HG02610 (cell line): ENCODE results near the gene KCNT1.

Source experiments
- ATAC-seq: cut with Tn5 transposase; IDR thresholded peaks from one replicate; pipeline ENCODE4 v1.9.1; 2021; ENCODE audit warnings: mild to moderate bottlenecking, moderate library complexity; ENCODE audit not compliant: unreplicated experiment

Gene KCNT1

DNA sequence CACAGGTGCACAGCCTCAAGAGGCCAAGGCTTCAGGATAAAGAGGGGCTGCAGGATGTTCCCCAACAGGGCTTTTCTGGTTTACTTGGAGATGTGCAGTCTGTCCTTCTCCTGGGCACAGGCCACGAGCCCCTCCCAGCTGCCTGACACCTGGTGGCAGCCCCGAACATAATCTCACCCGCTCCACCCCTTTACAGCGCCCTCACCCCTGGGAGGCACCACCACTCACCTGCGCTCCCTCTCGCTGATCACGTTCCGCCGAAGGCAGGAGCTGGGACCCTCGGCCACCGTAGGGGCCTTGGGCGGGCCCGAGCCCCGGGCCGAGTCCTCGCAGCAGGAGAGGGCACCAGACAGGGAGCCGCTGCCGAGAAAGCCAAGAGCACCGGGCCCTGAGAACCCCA, 3.2 kb upstream of the KCNT1 start:
- ATAC-seq: no peak

DNA sequence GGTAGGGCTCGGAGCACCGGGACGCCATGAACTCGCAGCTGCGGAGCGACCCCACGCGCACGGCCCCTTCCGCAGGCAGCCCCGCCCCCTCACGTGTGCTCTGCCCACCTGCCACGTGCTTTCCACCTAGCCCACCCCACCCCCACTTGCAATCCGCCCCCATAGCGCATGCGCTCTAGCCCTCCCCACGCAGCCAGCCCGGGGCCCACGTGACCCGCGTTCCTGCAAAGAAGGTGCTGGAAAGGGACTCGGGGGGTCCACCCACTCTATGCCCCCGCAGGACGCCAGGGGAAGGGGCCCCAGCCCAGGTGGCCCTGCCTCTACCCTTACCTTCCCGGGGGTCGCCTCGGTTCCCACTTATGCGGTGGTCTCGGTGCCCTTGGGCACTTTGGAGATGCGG, 2.5 kb upstream of the KCNT1 start, which contains the start of gene SOHLH1:
SOHLH1 (minus strand) TSS at position 42 of the 400 bp plus-strand sequence; CDS start at position 28, 14 bp downstream.
- no peak for ATAC-seq

DNA sequence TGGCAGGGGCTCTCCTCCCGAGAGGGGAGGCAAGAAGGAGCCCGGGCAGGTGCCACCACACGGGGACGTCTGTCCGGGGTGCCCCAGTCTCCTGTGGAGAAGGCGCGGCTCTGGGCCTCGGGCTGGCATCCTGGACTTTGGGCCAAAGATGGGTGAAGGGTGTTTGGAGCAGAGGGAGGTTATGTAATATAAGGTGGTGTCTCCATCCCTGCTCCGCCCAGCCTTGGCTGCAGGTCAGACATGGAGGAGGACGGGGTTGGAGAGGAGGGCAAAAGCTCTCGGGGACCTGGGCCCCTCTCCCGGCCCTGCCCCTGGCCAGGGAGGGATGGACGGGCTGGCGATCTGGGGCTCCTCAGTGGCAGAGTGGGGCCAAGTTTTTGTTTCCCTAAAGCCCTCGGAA, 1.5 kb upstream of the KCNT1 start:
- no peak for ATAC-seq

DNA sequence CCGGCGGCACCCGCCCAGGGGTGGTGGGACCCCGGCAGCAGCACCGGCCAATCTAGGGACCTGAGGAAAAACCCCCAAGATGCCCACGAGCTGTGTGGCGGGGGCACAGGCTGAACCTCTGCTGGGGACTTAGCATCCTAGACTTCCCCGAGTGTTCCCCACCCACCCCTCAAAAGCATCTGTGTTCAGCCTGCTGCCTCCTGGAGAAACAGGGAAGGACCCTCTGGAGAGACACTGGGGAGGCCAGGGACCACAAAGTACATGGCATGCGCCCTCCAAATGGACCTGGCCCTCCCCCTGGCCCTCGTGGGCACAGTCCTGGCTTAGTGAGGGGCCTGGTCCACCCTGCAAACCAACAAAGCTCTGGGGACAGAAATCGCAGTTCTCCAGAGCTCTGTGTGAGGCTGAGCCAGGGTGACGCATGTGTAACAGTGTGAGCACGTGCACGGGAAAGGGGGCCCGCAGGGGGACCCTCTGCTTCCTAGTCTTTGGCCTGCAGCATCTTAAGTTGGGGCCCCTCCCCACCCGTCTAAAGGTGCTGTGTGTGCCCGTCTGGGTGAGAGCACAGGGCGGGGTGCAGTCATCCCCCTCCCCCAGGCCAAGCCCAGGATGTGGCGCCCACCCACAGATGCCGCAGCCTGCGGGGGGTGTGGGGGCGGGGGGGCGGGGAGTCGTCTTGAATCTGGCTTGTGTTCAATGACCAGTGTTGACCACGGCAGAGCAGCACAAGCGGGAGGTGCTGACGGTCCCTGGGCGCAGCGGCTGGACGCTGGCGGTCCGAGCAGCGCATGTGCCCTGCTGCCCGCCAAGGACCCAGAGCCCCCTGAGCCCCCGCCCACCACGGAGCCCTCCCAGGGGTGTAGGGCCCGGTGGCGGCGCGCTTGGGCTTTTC, 672 bp upstream of the KCNT1 start:
- no peak for ATAC-seq

DNA sequence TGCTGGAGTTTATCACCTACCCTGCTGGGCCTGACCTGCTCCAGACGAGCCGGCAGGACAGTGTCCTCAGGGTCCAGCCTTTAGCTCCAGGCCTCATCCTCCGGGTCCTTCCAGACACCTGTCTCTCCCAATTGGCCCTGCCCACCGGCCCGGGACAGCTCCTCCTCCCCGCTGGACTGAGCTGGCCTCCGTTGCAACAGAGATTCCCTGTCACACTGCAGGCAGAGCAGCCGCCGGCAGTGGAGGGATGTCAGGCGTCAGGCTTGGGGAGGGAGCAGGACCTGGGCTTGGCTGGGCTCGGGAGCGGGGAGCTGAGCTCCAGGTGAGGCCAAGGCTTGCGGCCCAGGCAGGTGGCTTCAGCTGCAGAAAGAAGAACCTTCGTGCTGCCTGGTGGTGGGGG, 1.7 kb downstream of the KCNT1 start:
- no peak for ATAC-seq

DNA sequence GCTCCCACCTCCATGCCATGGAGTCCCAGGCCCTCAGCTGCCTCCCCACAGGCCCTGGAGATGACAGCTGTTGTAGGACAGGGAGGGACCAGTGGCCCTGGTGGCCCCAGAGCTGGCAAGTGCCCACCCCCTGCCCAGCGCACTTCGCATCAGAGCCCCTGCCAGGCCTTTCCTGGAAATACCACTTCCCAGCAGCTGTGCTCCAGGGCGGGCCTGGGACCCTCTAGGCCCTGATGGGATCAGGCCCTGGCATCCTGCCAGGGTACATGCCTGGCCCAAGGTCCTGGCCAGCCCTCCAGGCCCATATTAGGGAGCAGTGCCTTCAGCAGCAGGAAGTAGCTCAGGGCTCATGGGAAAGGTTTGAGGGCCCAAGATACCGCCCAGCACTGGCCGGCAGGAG, 2.5 kb downstream of the KCNT1 start:
- ATAC-seq: no peak

DNA sequence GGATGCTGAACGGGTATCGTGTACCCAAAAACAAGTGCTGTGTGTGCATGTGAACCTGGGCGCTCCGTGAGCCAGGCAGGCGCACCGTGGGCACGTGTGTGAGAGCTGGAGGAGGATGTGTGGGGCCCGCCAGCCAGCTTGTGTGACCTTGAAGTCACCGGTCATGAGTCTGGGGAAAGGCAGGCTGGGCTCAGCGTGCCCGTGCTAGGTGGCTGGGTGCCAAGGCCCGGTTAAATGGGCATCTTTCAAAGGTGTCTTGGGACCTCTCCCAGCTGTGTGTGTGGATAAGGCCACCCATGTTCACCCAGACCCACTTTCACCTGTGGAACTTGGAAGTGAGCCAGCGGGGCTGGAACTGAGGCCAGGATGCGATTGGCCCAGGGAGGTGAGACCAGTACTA, 3.4 kb downstream of the KCNT1 start:
- ATAC-seq: no peak

DNA sequence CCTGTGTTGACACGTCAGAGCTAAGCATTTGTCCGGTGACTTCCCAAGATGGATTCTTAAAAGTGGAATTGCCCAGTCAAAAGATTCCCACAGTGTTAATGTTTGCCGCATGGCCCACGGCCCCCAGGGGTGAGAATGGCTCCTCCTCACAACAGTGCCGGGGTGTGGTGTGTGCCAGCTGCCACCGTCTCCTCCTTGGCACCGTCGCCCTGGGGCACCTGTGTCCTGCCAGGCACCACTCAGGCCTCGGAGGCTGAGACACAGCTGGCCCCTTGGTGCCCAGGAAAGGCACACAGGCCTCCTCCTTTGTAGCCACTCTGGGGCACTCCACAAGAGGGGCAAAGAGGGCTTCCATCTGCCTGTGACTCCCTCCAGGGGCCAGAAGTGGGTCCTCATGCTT, 4.3 kb downstream of the KCNT1 start:
- no peak for ATAC-seq

DNA sequence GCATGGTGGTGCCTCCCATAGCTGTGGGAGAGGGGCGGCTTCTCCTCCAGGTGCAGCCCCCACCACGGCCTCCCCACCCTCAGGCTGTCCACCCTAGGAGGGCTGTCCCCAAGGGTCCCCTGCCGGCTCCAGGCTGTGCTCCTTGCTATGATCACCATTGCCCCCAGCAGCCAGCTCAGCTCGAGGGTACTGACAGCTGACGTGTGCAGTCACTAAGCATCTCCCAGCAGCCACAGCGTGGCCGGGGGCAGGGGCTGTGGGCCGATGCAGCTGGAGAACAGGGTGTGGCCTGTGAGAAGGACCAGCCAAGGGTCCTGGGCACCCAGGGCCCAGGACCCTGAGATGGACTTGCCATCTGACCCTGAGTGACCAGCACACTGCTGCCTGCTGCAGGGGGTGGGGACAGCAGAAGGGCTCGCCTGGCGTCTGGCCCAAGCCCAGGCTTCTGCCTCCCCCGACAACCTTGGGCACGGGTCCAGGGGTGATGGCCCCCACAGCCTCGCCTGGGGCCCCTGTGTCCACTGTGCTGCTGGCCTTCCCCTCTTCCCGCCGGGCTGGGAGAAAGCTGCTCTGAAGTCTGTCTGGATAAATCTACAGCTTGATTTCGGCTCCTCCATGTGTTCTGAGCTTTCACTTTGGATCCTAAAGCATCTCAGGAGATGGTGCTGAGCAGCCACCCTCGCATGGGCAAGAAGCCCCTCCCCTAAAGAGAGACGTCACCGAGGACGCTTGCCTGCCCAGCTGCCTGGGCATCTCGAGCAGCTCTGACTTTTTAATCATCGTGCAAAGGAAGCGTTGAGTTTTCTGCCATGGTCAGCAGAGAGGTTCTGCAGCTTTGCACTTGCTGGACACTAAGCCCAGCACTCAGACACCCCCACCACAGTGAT, 5.5 kb downstream of the KCNT1 start:
- ATAC-seq: no peak

DNA sequence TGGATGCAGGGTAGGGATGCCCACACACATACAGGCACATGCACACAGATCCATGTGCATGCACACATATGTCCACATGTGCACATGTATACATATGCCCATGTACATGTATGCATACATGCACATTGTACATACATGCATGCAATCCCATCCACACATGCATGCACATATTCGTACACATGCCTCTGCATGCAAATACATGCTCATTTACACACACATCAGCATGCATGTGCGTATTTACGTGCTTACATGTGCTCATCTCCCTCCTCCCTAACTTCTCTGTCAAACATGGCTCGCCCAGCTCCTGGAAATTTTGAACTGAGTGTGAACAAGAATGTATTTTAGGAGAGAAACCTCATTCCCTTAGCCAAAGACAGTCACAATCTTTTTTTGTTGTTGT, 6.2 kb downstream of the KCNT1 start:
- no peak for ATAC-seq

DNA sequence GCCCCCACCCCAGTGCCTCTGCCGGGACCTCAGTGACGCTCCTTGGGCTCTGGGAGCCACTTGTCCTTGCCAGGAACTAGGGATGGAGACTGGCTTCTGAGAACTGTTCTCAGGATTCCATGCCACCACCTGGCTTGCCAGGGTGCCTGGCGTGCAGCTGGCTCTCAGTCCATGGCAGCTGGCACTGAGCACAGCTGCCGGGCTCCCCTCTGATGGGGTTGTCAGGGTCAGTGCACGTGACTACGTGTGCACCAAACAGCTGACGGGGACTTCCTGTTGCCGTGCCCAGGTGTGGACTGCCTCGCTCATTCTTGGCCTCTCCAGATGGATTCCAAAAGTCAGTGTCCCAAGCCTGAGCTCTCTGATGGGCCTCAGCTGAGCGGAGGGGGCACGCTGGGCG, 9.4 kb downstream of the KCNT1 start:
- no peak for ATAC-seq

DNA sequence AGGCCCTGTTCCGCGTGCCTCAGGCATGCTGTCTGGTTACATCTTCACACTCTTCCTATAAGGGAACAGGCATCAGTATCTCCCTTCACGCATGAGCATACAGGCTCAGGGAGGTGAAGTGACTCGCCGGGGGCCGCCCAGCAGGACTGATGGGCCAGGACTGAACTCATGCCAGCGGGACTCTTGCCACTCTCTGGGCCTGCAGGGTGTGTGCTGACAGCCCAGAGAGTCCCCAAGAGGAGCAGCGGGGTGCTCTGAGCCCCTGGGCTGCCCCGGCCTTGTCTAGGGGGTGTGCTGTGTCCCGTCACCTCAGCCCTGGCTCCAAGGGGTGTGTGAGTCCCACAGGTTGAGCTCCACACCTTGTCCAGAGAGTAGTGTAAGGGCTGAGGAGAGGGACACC, 9.9 kb downstream of the KCNT1 start:
- no peak for ATAC-seq

DNA sequence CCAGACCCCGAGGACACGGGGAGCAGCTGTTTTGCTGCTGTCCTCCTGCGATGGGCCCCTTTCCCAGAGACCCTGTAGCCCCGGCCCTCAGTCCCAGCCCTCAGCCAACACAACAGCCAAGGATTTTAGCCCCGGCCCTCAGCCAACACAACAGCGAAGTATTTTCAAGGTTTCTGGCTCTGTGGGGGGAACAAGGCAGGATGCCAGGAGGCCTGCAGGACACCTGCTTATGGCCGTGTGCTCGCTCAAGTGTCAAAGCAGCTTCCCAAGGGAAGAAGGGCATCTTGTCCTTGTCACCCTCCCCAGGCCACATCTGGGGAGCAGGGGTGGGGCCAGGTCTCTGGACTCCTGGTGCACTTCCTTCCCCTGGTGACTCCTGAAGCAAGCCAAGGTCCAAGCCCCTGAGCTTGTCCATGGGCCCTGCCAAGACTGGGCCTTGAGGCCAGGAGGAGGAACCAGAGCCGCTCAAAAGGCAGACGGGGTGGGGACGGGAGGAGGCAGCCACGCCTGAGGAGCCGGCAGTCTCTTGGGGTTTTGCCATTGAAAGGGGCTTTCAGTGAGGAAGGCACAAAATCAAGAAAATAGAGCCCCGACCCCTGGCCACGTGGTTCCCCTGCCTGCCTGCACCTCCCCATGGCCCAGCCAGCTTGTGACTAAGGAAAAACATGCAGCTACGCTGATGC, 10.8 kb downstream of the KCNT1 start:
- ATAC-seq: no peak

DNA sequence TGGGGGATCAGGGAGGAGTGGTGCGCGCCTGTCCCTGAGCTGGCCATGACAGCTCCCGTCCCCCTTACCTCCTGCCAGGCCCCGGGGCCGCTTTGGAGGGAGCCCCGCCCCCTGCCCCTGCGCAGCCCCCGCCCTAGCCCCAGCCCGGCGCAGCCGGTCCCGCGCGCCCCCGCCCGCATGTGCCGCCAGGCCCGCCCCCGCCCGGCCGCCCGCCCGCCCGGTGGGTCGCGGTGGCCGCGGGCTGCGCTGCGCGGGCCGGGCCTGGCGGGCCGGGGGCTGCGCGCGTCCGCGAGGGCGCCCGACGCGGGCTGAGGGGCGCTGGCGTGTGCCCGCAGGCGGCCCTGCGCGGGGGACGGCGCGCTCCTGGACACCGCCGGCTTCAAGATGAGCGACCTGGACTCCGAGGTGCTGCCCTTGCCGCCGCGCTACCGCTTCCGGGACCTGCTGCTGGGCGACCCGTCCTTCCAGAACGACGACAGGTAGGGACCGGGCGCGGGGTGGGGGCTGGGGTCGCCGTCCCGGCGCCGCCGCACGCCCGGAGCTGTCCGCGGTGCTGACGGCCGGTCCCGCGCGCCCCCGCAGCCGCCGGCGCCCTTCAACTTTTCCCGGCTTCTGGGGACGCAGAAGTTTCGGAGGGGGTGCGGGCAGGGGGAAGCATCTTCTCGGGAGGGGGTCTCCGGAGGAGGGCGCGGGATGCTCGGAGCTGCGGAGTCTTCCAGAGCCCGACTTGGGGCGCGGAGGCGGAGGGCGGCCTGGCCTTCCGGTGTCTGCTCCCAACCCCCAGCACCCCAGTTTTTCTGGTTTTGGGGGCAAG, 12.5 kb downstream of the KCNT1 start:
- ATAC-seq: no peak

DNA sequence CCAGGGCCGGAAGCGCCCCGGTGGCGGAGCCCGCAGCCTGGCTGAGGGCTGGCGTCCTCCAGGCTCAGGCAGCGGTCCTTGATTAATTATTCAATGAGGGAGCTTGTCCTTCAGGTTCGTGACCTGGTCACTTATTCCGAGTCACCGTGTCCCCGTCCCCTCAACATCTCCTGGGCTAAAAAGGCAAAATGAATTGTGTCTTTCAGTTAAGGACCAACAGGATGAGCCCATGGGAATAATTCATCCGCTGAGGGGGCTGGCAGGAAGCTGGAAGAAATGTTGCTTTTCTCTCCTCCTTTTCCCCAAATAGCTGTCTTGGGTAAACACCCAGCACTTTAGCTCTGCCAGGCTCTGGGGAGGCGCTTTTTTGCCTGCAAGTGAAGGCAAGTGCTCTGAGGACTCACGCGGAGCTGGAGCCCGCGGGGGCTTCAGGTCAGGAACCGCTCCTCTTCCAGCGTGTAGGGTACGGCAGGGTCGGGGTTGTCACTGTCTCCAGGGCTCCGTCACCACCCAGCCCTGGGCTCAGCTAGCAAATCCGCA, 13.1 kb downstream of the KCNT1 start:
- no peak for ATAC-seq

DNA sequence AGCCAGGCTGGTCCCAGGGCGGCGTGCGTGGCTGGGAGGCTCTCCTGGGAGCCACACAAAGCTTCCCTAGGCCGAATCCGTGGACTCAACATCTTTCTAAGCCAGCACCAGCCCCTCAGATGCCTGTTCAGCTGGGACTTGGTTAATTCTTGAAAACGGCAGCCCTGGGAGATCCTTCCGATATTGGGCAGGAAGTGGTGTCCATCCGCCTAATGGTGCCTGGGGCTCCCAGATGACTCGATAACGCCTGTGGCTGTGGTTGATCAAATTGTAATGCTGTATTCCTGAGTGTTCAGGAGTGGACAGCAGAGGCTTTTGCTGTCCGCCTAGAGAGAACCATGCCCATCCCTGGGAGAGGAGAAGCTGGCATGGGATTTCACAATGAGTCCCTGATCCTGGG, 14.1 kb downstream of the KCNT1 start:
- ATAC-seq: no peak

DNA sequence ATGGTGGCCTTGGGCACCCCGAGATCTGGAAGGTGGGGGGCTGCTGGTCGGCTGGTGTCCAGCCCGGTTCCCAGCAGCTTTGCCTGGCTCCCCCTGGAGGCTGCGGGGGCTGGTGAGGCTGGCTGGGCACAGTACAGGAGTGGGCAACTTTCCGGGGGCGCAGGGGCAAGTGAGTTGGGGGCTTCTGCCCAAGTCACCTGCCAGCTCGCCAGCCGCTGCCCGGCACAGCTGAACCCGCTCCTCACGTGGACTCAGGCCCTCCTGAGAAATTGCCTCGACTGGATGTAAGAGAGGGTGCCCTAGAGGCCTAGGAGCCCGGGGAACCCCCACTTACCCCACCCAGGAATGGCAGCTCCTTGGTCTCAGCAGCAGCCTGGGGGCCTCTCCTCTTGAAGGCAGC, 15.4 kb downstream of the KCNT1 start:
- no peak for ATAC-seq

DNA sequence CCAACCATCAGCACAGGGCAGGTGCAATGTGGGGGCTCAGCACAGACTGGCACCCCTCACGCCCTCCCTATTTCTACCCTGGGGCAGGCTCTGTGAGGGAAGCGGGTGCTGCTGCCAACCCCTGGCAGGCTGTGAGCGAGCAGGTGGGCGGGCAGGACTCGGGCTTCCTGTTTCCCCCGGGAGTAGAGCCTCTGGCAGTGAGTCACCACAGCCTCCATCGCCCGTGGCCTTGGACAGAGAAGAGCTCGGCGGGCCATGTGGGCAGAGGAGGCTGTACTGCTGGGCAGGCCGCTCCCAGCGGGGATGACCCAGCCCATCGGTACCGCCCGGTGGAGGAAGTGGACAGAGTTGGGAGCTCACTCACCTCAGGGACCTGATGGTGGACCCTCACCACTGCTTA, 16.6 kb downstream of the KCNT1 start:
- no peak for ATAC-seq

DNA sequence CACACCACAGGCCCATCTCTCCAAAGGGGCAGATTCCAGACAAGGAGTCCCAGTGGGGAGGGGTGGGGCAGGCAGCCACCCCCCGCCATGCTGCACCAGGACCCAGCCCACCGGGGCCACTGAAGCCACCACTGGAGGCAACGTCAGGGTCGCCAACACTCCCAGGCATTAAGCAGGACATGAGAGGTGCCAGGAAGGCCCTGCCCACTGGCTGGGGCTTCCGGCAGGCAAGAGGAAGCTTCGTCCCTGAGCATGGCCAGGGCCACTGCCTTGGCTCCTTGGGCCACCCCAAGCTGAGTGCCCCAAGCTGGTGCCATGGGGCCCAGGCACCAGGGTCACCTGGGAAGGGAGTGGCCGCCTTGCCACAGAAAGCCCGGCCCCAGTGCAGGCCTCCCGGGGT, 17.5 kb downstream of the KCNT1 start:
- ATAC-seq: no peak

DNA sequence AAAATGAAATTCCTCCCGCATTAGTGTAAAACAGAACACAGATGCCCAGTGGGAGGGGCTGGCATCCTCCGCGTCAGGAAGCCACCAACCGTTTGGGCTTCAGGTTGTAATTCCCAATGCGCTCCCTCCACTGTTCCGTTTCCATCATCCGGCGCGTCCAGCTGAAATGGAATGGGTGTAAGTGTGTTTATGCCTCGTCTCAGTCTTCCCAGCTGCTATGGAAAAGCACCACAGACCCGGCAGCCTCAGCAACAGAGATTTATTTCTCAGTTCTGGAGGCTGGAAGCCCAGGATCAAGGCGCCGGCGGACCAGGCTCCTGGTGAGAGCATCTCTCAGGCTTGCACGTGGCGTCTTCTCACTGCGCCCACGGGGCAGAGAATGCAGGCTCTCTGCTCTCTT, 20.4 kb downstream of the KCNT1 start:
- no peak for ATAC-seq
